CD14-positive monocyte (primary cell): ENCODE data around the gene KLHDC8A. TPM values are rescaled to one million over a fixed set of nuclear protein-coding genes. Genes with fewer than 3 reads are reported as not detected.

Source experiments
- DNase-seq, 3 donors: peaks; one replicate each; pipeline ENCODE4 v3.0.0-alpha.2; 2011 to 2022
- H2AFZ ChIP-seq: 2 replicates; pipeline ENCODE4 v1.6.0; 2012; ENCODE audit warnings: mild to moderate bottlenecking, low read depth, low read length, inconsistent platforms; ENCODE audit not compliant: insufficient read depth, poor library complexity, severe bottlenecking
- H3K27ac ChIP-seq, 2 donors: 1 replicate in 1 of 2; 2 replicates in 1 of 2; pipeline ENCODE4 v1.5.1; 2012 to 2013; ENCODE audit warnings: low read length in 2 of 2, control low read depth in 1 of 2, inconsistent platforms in 1 of 2, low read depth in 1 of 2, mild to moderate bottlenecking in 1 of 2
- H3K27me3 ChIP-seq, 2 donors: one replicate each; pipeline versions ENCODE4 v1.6.0 to v1.6.1; 2011 to 2013; ENCODE audit warnings: low read length in 2 of 2; ENCODE audit not compliant: control insufficient read depth in 2 of 2, insufficient read depth in 2 of 2
- H3K36me3 ChIP-seq, 2 donors: replicated peaks in 1 of 2; 1 replicate in 1 of 2; 2 replicates in 1 of 2; pipeline versions ENCODE4 v1.5.1 to v1.6.1; 2012 to 2013; ENCODE audit warnings: low read length in 2 of 2, control low read depth in 1 of 2, inconsistent platforms in 1 of 2, mild to moderate bottlenecking in 1 of 2; ENCODE audit not compliant: insufficient read depth in 2 of 2, control insufficient read depth in 1 of 2
- H3K4me1 ChIP-seq, 2 donors: 1 replicate in 1 of 2; 2 replicates in 1 of 2; pipeline versions ENCODE4 v1.5.1 to v1.6.1; 2012 to 2013; ENCODE audit warnings: low read length in 2 of 2, control low read depth in 1 of 2, inconsistent platforms in 1 of 2, mild to moderate bottlenecking in 1 of 2, moderate library complexity in 1 of 2; ENCODE audit not compliant: insufficient read depth in 2 of 2, control insufficient read depth in 1 of 2
- H3K4me2 ChIP-seq: replicated peaks from 2 replicates; pipeline ENCODE3; 2012; ENCODE audit warnings: low read length, moderate library complexity, mild to moderate bottlenecking; ENCODE audit not compliant: poor library complexity, severe bottlenecking; ENCODE audit errors: extremely low read depth
- H3K4me3 ChIP-seq, 3 experiments: fragments of 200-600 bp in 1 of 3; sonication (generic) in 1 of 3; replicated peaks in 1 of 3; 1 replicate in 2 of 3; 2 replicates in 1 of 3; pipeline ENCODE4 v1.5.1; 2011 to 2013; ENCODE audit warnings: low read length in 3 of 3, mild to moderate bottlenecking in 3 of 3, control low read depth in 2 of 3, low read depth in 2 of 3, inconsistent platforms in 1 of 3, moderate library complexity in 1 of 3
- H3K79me2 ChIP-seq: 2 replicates; pipeline ENCODE4 v1.6.0; 2012; ENCODE audit warnings: mild to moderate bottlenecking, control low read depth, inconsistent platforms, low read length, moderate library complexity; ENCODE audit not compliant: insufficient read depth
- H3K9ac ChIP-seq: 2 replicates; pipeline ENCODE4 v1.6.0; 2017; ENCODE audit warnings: low read length, mild to moderate bottlenecking; ENCODE audit not compliant: insufficient read depth, poor library complexity, severe bottlenecking
- H3K9me3 ChIP-seq, 2 donors: replicated peaks in 1 of 2; 1 replicate in 1 of 2; 2 replicates in 1 of 2; pipeline versions ENCODE4 v1.5.1 to v1.6.1; 2012 to 2013; ENCODE audit warnings: low read length in 2 of 2, control low read depth in 1 of 2; ENCODE audit not compliant: control insufficient read depth in 1 of 2, insufficient read depth in 1 of 2
- H4K20me1 ChIP-seq: 2 replicates; pipeline ENCODE4 v1.6.0; 2012; ENCODE audit warnings: mild to moderate bottlenecking, low read length, control low read depth, moderate library complexity; ENCODE audit not compliant: insufficient read depth
- H3K27ac Mint-ChIP-seq, 7 donors: one replicate each; pipeline ENCODE4 v1.8.0; 2020; ENCODE audit warnings: mild to moderate bottlenecking in 7 of 7, mixed read lengths in 7 of 7, moderate library complexity in 6 of 7, inconsistent platforms in 2 of 7
- H3K27me3 Mint-ChIP-seq, 3 donors: one replicate each; pipeline ENCODE4 v1.8.0; 2021 to 2022; ENCODE audit warnings: low read depth in 3 of 3, mild to moderate bottlenecking in 3 of 3, mixed read lengths in 3 of 3, moderate library complexity in 3 of 3, inconsistent platforms in 1 of 3
- H3K36me3 Mint-ChIP-seq, 2 donors: one replicate each; pipeline ENCODE4 v1.8.0; 2020; ENCODE audit warnings: mixed read lengths in 2 of 2, inconsistent platforms in 1 of 2, mild to moderate bottlenecking in 1 of 2
- H3K4me1 Mint-ChIP-seq: one replicate; pipeline ENCODE4 v1.8.0; 2020; ENCODE audit warnings: mild to moderate bottlenecking, mixed read lengths
- H3K4me3 Mint-ChIP-seq, 2 donors: one replicate each; pipeline ENCODE4 v1.8.0; 2020; ENCODE audit warnings: mild to moderate bottlenecking in 2 of 2, mixed read lengths in 2 of 2, moderate library complexity in 1 of 2
- H3K9me3 Mint-ChIP-seq, 7 donors: one replicate each; pipeline ENCODE4 v1.8.0; 2020 to 2022; ENCODE audit warnings: mixed read lengths in 7 of 7, mild to moderate bottlenecking in 6 of 7, moderate library complexity in 6 of 7, inconsistent platforms in 2 of 7
- CTCF ChIP-seq: fragments of 200-600 bp; IDR thresholded peaks from one replicate; pipeline ENCODE4 v1.8.0; 2022; ENCODE audit warnings: antibody characterized with exemption, mild to moderate bottlenecking
- WGBS: methylation state at CpG from one replicate; pipeline ENCODE4 v1.1.5; 2013; ENCODE audit warnings: missing lambda C conversion rate; ENCODE audit not compliant: insufficient coverage; 5-methylcytosine and 5-hydroxymethylcytosine counted together
- intact Hi-C, 2 donors: fragments of 100-400 bp; cut with micrococcal nuclease; formaldehyde crosslinking; loops; one replicate each; pipeline versions ENCODE4 v1.15.0 to v1.15.1; 2023
- polyA plus RNA-seq, 3 donors: library from polyadenylated mRNA; depleted of rRNA in 1 of 3; unstranded in 2 of 3; stranded (reverse) in 1 of 3; fragments of 300-500 nt in 2 of 3; fragments of >200 nt in 1 of 3; fragmentation: Illumina TruSeq in 2 of 3; gene quantifications; 1 replicate in 2 of 3; 2 replicates in 1 of 3; pipeline ENCODE4 v1.2.3, GENCODE V29; 2012 to 2021

Gene KLHDC8A
- polyA plus RNA-seq, 3 donors: not detected

DNA sequence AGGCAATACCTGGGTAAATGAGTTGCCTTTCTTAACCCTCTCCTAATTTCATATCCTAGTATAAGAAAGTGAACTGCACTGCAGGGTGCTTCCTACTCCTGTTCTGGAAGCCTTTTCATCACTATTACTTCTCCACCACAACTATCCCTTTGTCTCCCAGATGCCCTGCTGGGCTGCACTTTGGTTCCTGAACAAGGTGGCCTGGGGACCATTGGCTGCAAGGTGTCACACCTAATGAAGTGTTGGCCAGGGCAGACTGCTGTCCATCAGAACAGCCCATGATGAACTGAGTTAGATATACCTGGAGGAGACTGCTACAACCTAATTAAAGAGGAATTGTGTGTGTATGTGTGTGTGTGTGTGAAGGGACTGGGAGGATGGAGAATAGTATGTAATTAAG lies 1.9 kb upstream of the KLHDC8A start:
- Histone ChIP-seq H3K36me3 (no peaks in the 10 kb centered on the region), H3K4me2 (no peak overlapping the region), H2AFZ (no peak overlapping the region), H3K4me1 (no peaks in the 10 kb centered on the region), H3K27ac (no peak overlapping the region), H3K9ac (no peak overlapping the region), H4K20me1 (no peaks in the 10 kb centered on the region), H3K4me3 (no peak overlapping the region), H3K79me2 (no peaks in the 10 kb centered on the region), H3K9me3 (no peaks in the 10 kb centered on the region), H3K27me3 (peaks cover 2 to 11% of the 10 kb centered on the region in 2 donors)
- TF ChIP-seq CTCF: no peak
- Mint-ChIP-seq H3K27me3 (peaks cover 7 to 40% (median 27%) of the 10 kb centered on the region in 3 donors), H3K4me3 (no peak overlapping the region), H3K4me1 (peaks cover 2% of the 10 kb centered on the region), H3K27ac (no peak overlapping the region), H3K9me3 (no peaks in the 10 kb centered on the region), H3K36me3 (no peaks in the 10 kb centered on the region)
- intact Hi-C loops: loop anchor here in 1 of 2 donors (2.0 kb wide), 1 partner anchor 20 kb away; no protein-coding TSS in a partner anchor
- no peak for DNase-seq

- no peak overlapping the region for H3K4me3 ChIP-seq
- WGBS: no CpG with 5 or more reads among the region's 3 CpGs
- Mint-ChIP-seq H3K27me3 (peaks cover 7 to 39% (median 27%) of the 10 kb centered on the region in 3 donors), H3K4me3 (no peak overlapping the region), H3K4me1 (peaks cover 2% of the 10 kb centered on the region), H3K27ac (no peak overlapping the region), H3K36me3 (no peaks in the 10 kb centered on the region), H3K9me3 (no peaks in the 10 kb centered on the region)
- no peak overlapping the region for H2AFZ ChIP-seq
- intact Hi-C loops: no loop called here
- TF ChIP-seq CTCF: no peak
- H3K27me3 ChIP-seq: peaks cover 2 to 11% of the 10 kb centered on the region in 2 donors
- no peaks in the 10 kb centered on the region for H3K9me3 ChIP-seq
- no peaks in the 10 kb centered on the region for H3K36me3 ChIP-seq
- no peak overlapping the region for H3K27ac ChIP-seq
- no peaks in the 10 kb centered on the region for H3K4me1 ChIP-seq
- DNase-seq: no peak
- no peak overlapping the region for H3K4me2 ChIP-seq
- no peaks in the 10 kb centered on the region for H4K20me1 ChIP-seq
- no peak overlapping the region for H3K9ac ChIP-seq
- no peaks in the 10 kb centered on the region for H3K79me2 ChIP-seq
Observed at GRCh38 chr1:205357567-205357966, 845 bp upstream of the KLHDC8A start.
